A549 treated with AZD2906 at 1 μM for 4 hours (cell line): ENCODE results near the gene FRMD4B. TPM values are rescaled to one million over a fixed set of nuclear protein-coding genes. Genes with fewer than 3 reads are reported as not detected.

Experiments
- total RNA-seq: library from RNA; stranded (reverse); fragments of 200-300 nt; extraction: Qiagen RNA extraction; gene quantifications from 5 replicates; pipeline ENCODE4 v1.2.3, GENCODE V29; 2022

Gene FRMD4B
- total RNA-seq: 0.36 to 1.5 TPM (median 0.65 TPM) in 5 replicates

GRCh38 chr3:69385723-69386555 is at the start of gene FRMD4B:
Gene FRMD4B (minus strand): TSS chr3:69386088. CDS start chr3:69385989, 99 bp downstream.

GRCh38 chr3:69122403-69122802 is 263.5 kb downstream of the FRMD4B start, which contains the start of gene LMOD3:
Gene LMOD3 (minus strand): TSS chr3:69122595. CDS start chr3:69122386, 209 bp downstream.

